Mesodermal cell (in vitro differentiated cells): ENCODE results near the gene MUL1.
A peak's percentile ranks its signal among the peaks of the same experiment; 100 is the strongest.

Experiments used
- H3K27ac ChIP-seq: 2 replicates; pipeline ENCODE4 v1.7.0; 2013; ENCODE audit warnings: mild to moderate bottlenecking, low read depth, low read length, moderate library complexity; ENCODE audit not compliant: severe bottlenecking
- H3K36me3 ChIP-seq: 2 replicates; pipeline ENCODE4 v1.7.1; 2013; ENCODE audit warnings: mild to moderate bottlenecking, low read length, moderate library complexity; ENCODE audit not compliant: control insufficient read depth, insufficient read depth
- H3K4me1 ChIP-seq: one replicate; pipeline ENCODE4 v1.7.1; 2013; ENCODE audit warnings: mild to moderate bottlenecking, low read length; ENCODE audit not compliant: insufficient read depth, control insufficient read depth, poor library complexity, severe bottlenecking
- H3K4me3 ChIP-seq: 2 replicates; pipeline ENCODE4 v1.7.0; 2013; ENCODE audit warnings: low read length, control low read depth, mild to moderate bottlenecking; ENCODE audit not compliant: insufficient read depth, poor library complexity, severe bottlenecking; ENCODE audit errors: extremely low read depth
- H3K9me3 ChIP-seq: 2 replicates; pipeline ENCODE4 v1.7.1; 2013; ENCODE audit warnings: mild to moderate bottlenecking, low read length, moderate library complexity; ENCODE audit not compliant: control insufficient read depth
- WGBS, 2 experiments: methylation state at CpG; one replicate each; pipeline ENCODE4 v1.1.5; 2013; ENCODE audit warnings: missing lambda C conversion rate in 2 of 2; ENCODE audit not compliant: insufficient coverage in 2 of 2; 5-methylcytosine and 5-hydroxymethylcytosine counted together

MUL1 gene

GRCh38 chr1:20494609-20495311 is 13.2 kb downstream of the MUL1 start:
- peak overlapping the region; percentile 46 for H3K27ac ChIP-seq
- 72 to 80% methylated on average over 4 to 5 of the region's 5 CpGs for WGBS, 2 experiments
- H3K9me3 ChIP-seq, result no peaks in the 10 kb centered on the region
- H3K36me3 ChIP-seq, result peaks cover 22% of the 10 kb centered on the region
- no peak overlapping the region for H3K4me3 ChIP-seq
- peaks cover 31% of the 10 kb centered on the region for H3K4me1 ChIP-seq

GRCh38 chr1:20493839-20494608 is 13.9 kb downstream of the MUL1 start:
- no peaks in the 10 kb centered on the region for H3K9me3 ChIP-seq
- peaks cover 31% of the 10 kb centered on the region for H3K4me1 ChIP-seq
- 4% methylated on average over 13 to 15 of the region's 16 CpGs for WGBS, 2 experiments
- peak overlapping the region; percentile 2 for H3K4me3 ChIP-seq
- peak overlapping the region; percentile 57 for H3K27ac ChIP-seq
- H3K36me3 ChIP-seq, result peaks cover 14% of the 10 kb centered on the region

- Histone ChIP-seq H3K4me1 (peaks cover 31% of the 10 kb centered on the region), H3K4me3 (no peak overlapping the region), H3K9me3 (no peaks in the 10 kb centered on the region), H3K27ac (no peak overlapping the region), H3K36me3 (peaks cover 7% of the 10 kb centered on the region)
- WGBS, 2 experiments, result 77 to 81% methylated on average over 3 of the region's 5 CpGs
These were observed 14.6 kb downstream of the MUL1 start for GRCh38 chr1:20493309-20493708.

- Histone ChIP-seq H3K27ac (no peak overlapping the region), H3K4me3 (no peak overlapping the region), H3K36me3 (peaks cover 3% of the 10 kb centered on the region), H3K4me1 (peaks cover 31% of the 10 kb centered on the region), H3K9me3 (no peaks in the 10 kb centered on the region)
- WGBS, 2 experiments, result 78 to 81% methylated on average over 3 to 4 of the region's 7 CpGs
These were observed 15.2 kb downstream of the MUL1 start for GRCh38 chr1:20492751-20493150.

- H3K27ac ChIP-seq, result no peak overlapping the region
- 73 to 89% methylated on average over 2 to 6 of the region's 7 CpGs for WGBS, 2 experiments
These were observed 16.1 kb downstream of the MUL1 start for GRCh38 chr1:20491866-20492265.

GRCh38 chr1:20491178-20491577 is 16.8 kb downstream of the MUL1 start:
- peaks cover 22% of the 10 kb centered on the region for H3K4me1 ChIP-seq
- no peak overlapping the region for H3K27ac ChIP-seq
- WGBS, 2 experiments, result 80% methylated on average over 1 to 2 of the region's 6 CpGs
- H3K4me3 ChIP-seq, result no peak overlapping the region
- H3K9me3 ChIP-seq, result no peaks in the 10 kb centered on the region
- H3K36me3 ChIP-seq, result no peaks in the 10 kb centered on the region

More at GRCh38 chr1:20491866-20492265, 16.1 kb downstream of the MUL1 start:
- H3K36me3 ChIP-seq, result no peaks in the 10 kb centered on the region
- H3K9me3 ChIP-seq, result no peaks in the 10 kb centered on the region
- H3K4me1 ChIP-seq, result peaks cover 29% of the 10 kb centered on the region
- H3K4me3 ChIP-seq, result no peak overlapping the region

- Histone ChIP-seq H3K4me3 (no peak overlapping the region), H3K27ac (no peak overlapping the region)
These were observed 20.7 kb downstream of the MUL1 start for GRCh38 chr1:20487236-20487590.

GRCh38 chr1:20486457-20487235 is 21.3 kb downstream of the MUL1 start:
- Histone ChIP-seq H3K27ac (peak overlapping the region; percentile 77), H3K36me3 (no peaks in the 10 kb centered on the region), H3K9me3 (no peaks in the 10 kb centered on the region), H3K4me1 (peaks cover 7% of the 10 kb centered on the region), H3K4me3 (peak overlapping the region; percentile 68)
- 1% methylated on average over 25 to 36 of the region's 51 CpGs for WGBS, 2 experiments

More at GRCh38 chr1:20487236-20487590, 20.7 kb downstream of the MUL1 start:
- no peaks in the 10 kb centered on the region for H3K36me3 ChIP-seq
- no peaks in the 10 kb centered on the region for H3K9me3 ChIP-seq
- WGBS, 2 experiments, result 10% methylated on average over 3 of the region's 4 CpGs
- H3K4me1 ChIP-seq, result peaks cover 7% of the 10 kb centered on the region

- Histone ChIP-seq H3K9me3 (no peaks in the 10 kb centered on the region), H3K4me3 (peak within 1 kb of the TSS; percentile 73), H3K27ac (peak within 1 kb of the TSS; percentile 77), H3K36me3 (no peaks in the 10 kb centered on the region), H3K4me1 (peaks cover 13% of the 10 kb centered on the region)
- 0 to 1% methylated on average over 56 to 73 of the region's 104 CpGs for whole genome bisulfite sequencing, 2 experiments
These were observed 22.2 kb downstream of the MUL1 start, which contains the start of gene CAMK2N1 for GRCh38 chr1:20485527-20486456. Gene CAMK2N1, minus strand, starts transcription at chr1:20486210. Its CDS starts 831 bp downstream, at chr1:20485379.
